ENCODE data around the gene DUSP5. TPM values are rescaled to one million over a fixed set of nuclear protein-coding genes. Genes with fewer than 3 reads are reported as not detected.

DUSP5 gene
- total RNA-seq, 1 experiment from 2014 or later = 23.6 TPM

DNA sequence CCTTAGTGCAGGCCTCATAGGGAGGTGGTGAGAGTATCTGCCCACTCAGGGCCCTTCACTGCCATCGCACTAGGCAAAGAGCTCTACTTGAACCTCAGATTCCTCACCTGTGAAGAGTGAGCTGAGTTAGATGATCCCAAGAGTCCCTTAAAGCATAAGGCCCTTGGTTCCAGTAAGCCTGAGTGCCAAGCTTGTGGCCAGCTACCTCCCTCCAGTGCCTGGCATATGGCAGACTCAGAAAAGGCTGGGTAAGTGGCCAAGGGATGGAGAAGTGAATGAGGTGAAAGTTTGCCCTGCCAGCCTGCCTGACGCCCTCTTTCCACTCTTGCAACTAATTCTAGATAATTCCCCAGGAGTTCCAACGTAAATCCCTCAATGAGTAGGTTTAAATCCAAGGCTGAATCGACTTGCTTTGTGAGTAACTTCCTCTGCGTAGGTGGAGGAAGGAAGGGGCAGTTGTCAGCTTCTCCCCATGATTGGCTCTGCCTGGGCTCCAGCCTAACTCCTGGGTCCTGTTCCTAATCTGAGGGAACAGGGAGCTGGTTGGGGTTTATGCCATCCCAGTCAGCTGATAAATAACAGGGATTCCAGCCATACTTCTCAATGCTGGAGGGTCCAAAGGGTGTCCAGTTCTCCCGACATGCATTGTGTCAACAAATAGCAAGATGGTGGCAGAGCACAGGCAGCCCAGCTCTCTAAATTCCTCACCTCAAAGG is 14.2 kb downstream of the DUSP5 start:
- DNase-seq = no peak
- Histone ChIP-seq H3K9me2 (replicated peaks; ENCODE audit: insufficient read depth, low read length) (no peaks in the 10 kb centered on the region), H3K4me1 (ENCODE audit: low read length) (peaks cover 12% of the 10 kb centered on the region), H3K27me3 (ENCODE audit: low read length) (no peaks in the 10 kb centered on the region), H3K4me2 (ENCODE audit: low read depth, low read length, poor library complexity, severe bottlenecking) (no peak overlapping the region), H4K20me1 (ENCODE audit: insufficient read depth, low read depth, low read length) (peaks cover 4% of the 10 kb centered on the region), H3K9ac (ENCODE audit: low read length) (no peak overlapping the region), H3K79me2 (ENCODE audit: low read length) (no peaks in the 10 kb centered on the region), H3K27ac (ENCODE audit: low read length) (no peak overlapping the region), H3K36me3 (ENCODE audit: insufficient read depth, low read length) (peaks cover 16% of the 10 kb centered on the region), H3K9me3 (ENCODE audit: low read length) (no peaks in the 10 kb centered on the region), H2AFZ (ENCODE audit: low read length) (no peak overlapping the region), H3K4me3 (ENCODE audit: low read length) (no peak overlapping the region)

DNA sequence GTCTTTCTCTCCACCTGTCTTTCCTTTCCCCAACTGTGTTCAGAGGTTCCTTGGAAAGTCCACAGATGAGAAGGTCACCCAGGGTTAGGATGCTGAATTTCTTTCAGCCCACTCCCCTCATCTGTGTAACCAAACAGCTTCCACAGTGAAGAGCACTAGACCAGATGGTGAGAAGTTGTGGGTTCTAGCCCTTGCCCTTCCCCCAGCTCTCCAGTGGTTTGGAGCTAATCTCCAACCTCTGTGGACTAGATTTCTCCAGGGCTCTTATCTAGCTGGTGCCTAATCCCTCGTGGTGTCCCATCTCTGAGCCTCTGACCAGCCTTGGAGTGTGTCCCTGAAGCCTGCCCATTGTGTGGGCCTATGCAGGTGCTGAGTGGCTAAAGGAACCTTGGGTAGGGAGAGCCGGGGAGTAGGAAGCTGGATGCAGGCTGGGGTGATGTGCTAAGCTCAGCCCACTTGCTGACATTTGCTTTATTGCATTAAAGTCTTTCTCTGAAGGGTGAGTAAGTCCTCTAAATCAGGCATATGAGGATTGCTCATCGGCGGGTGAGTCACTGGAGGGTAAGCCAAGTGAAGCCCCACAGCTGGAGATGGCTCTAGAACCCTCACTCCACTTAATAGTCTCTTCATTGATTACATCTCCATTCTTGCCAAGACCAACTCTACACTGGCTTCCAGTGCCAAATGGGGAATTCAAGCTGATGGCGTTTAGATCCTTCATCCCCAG is 14.9 kb downstream of the DUSP5 start:
- no peaks in the 10 kb centered on the region for H3K9me2 ChIP-seq (replicated peaks; ENCODE audit: insufficient read depth, low read length)
- H2AFZ ChIP-seq (ENCODE audit: low read length) = no peak overlapping the region
- H3K27me3 ChIP-seq (ENCODE audit: low read length) = no peaks in the 10 kb centered on the region
- no peaks in the 10 kb centered on the region for H3K9me3 ChIP-seq (ENCODE audit: low read length)
- peaks cover 1% of the 10 kb centered on the region; the same call in 1 of the 2 replicates for H4K20me1 ChIP-seq (ENCODE audit: insufficient read depth, low read depth, low read length)
- H3K79me2 ChIP-seq (ENCODE audit: low read length) = no peaks in the 10 kb centered on the region
- H3K9ac ChIP-seq (ENCODE audit: low read length) = no peak overlapping the region
- no peak overlapping the region for H3K27ac ChIP-seq (ENCODE audit: low read length)
- DNase-seq = no peak
- no peak overlapping the region for H3K4me2 ChIP-seq (ENCODE audit: low read depth, low read length, poor library complexity, severe bottlenecking)
- no peak overlapping the region for H3K4me3 ChIP-seq (ENCODE audit: low read length)
- peaks cover 16% of the 10 kb centered on the region for H3K36me3 ChIP-seq (ENCODE audit: insufficient read depth, low read length)
- peaks cover 4% of the 10 kb centered on the region for H3K4me1 ChIP-seq (ENCODE audit: low read length)

- no peak overlapping the region for H3K9ac ChIP-seq (ENCODE audit: low read length)
- H3K9me2 ChIP-seq (replicated peaks; ENCODE audit: insufficient read depth, low read length) = no peaks in the 10 kb centered on the region
- no peak for DNase-seq
- H3K27me3 ChIP-seq (ENCODE audit: low read length) = no peaks in the 10 kb centered on the region
- H3K4me1 ChIP-seq (ENCODE audit: low read length) = no peaks in the 10 kb centered on the region
- H3K36me3 ChIP-seq (ENCODE audit: insufficient read depth, low read length) = peaks cover 16% of the 10 kb centered on the region
- H3K4me3 ChIP-seq (ENCODE audit: low read length) = no peak overlapping the region
- H3K9me3 ChIP-seq (ENCODE audit: low read length) = no peaks in the 10 kb centered on the region
- H3K4me2 ChIP-seq (ENCODE audit: low read depth, low read length, poor library complexity, severe bottlenecking) = no peak overlapping the region
- no peaks in the 10 kb centered on the region for H4K20me1 ChIP-seq (ENCODE audit: insufficient read depth, low read depth, low read length)
- H2AFZ ChIP-seq (ENCODE audit: low read length) = no peak overlapping the region
- no peaks in the 10 kb centered on the region for H3K79me2 ChIP-seq (ENCODE audit: low read length)
- no peak overlapping the region for H3K27ac ChIP-seq (ENCODE audit: low read length)
These were observed 16.2 kb downstream of the DUSP5 start for GRCh38 chr10:110513949-110514348.

DNA sequence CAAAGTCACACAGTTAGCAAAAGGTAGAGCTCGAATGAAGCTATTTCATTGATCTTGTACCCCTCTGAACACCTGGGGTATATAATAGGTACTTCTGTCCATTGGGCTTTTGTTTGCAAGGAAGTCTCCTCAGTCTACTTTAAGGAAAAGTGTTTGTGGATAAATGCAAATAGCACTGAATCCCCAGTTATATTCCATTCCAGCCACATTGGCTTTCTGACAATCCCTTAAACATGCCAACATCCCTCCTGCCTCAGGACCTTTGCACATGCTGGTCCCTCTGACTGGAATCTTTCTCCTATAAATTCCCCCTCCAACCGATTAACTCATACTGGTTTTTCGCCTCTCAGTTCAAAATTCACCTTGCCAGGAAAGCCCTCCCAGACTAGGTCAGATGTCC is 17.1 kb downstream of the DUSP5 start:
- Histone ChIP-seq H2AFZ (ENCODE audit: low read length) (no peak overlapping the region), H3K4me3 (ENCODE audit: low read length) (no peak overlapping the region), H3K36me3 (ENCODE audit: insufficient read depth, low read length) (peaks cover 16% of the 10 kb centered on the region), H3K27ac (ENCODE audit: low read length) (no peak overlapping the region), H3K4me2 (ENCODE audit: low read depth, low read length, poor library complexity, severe bottlenecking) (no peak overlapping the region), H3K79me2 (ENCODE audit: low read length) (no peaks in the 10 kb centered on the region), H3K27me3 (ENCODE audit: low read length) (no peaks in the 10 kb centered on the region), H3K9me2 (replicated peaks; ENCODE audit: insufficient read depth, low read length) (no peaks in the 10 kb centered on the region), H3K9me3 (ENCODE audit: low read length) (no peaks in the 10 kb centered on the region), H3K9ac (ENCODE audit: low read length) (no peak overlapping the region), H3K4me1 (ENCODE audit: low read length) (no peaks in the 10 kb centered on the region), H4K20me1 (ENCODE audit: insufficient read depth, low read depth, low read length) (no peaks in the 10 kb centered on the region)
- DNase-seq = no peak

DNA sequence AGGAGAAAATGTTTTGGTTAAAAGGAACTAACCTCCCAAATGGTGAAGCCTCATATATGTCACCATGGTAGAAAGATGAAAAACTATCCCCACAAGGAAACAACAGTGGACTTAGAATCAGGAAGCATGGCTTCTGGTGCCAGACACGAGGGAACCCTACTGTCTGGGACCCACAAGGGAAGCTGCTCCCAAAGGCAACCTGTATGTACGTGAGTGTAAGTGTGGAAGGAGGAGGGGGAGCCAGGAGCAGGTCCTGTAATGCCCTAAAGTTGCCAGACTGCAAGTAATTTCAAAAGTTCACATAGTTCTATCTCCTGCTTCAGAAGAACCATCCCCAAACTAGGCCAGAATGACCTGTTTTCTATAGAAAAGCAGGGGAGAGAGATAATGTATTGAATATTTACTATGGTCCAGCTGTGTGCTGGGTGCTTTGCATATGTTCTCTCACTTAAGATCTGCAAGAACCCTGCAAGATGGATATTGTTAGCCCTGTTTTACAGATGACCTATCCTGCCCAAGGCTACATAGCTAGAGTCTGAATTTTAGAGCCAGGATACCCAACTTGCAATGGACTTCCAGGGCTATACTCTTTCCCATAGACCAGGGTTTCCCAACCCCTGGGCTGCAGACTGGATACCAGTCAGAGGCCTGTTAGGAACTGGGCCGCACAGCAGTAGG is 19.2 kb downstream of the DUSP5 start:
- H3K9ac ChIP-seq (ENCODE audit: low read length) = no peak overlapping the region
- no peak overlapping the region for H2AFZ ChIP-seq (ENCODE audit: low read length)
- no peaks in the 10 kb centered on the region for H3K27me3 ChIP-seq (ENCODE audit: low read length)
- H3K4me1 ChIP-seq (ENCODE audit: low read length) = no peaks in the 10 kb centered on the region
- H3K36me3 ChIP-seq (ENCODE audit: insufficient read depth, low read length) = no peaks in the 10 kb centered on the region
- no peaks in the 10 kb centered on the region for H3K9me2 ChIP-seq (replicated peaks; ENCODE audit: insufficient read depth, low read length)
- no peaks in the 10 kb centered on the region for H4K20me1 ChIP-seq (ENCODE audit: insufficient read depth, low read depth, low read length)
- no peaks in the 10 kb centered on the region for H3K9me3 ChIP-seq (ENCODE audit: low read length)
- DNase-seq = no peak
- H3K79me2 ChIP-seq (ENCODE audit: low read length) = no peaks in the 10 kb centered on the region
- H3K4me3 ChIP-seq (ENCODE audit: low read length) = no peak overlapping the region
- no peak overlapping the region for H3K4me2 ChIP-seq (ENCODE audit: low read depth, low read length, poor library complexity, severe bottlenecking)
- no peak overlapping the region for H3K27ac ChIP-seq (ENCODE audit: low read length)

DNA sequence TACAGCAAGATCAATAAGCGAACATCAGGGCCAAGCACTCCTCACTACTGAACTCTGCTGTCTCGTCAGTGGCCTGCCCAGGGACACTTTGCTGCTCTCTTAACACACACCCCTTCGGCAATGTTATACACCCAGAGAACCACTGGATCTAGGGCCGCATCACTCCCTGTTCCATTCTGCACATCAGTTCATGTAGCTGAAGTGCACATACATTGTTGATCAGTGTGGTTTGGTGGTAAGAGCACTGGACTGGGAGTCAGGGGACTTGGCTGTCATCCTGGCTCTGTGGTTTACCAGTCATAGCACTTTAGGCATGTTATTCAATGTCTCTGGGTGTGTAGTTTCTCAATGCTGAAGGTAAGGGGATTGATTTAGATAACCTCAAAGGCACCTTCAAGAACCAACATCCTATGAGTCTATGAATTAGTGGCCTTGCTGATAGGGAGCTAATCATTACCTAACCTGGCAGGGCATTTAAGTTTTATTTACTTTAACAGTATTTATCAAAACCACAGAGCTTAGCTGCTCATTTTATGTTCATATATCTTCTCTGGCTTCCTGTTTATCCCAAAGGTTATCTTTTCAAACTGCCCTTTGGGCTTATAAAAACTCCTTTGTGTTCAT is 24.8 kb downstream of the DUSP5 start:
- Histone ChIP-seq H3K79me2 (ENCODE audit: low read length) (no peaks in the 10 kb centered on the region), H3K4me1 (ENCODE audit: low read length) (no peaks in the 10 kb centered on the region), H3K4me3 (ENCODE audit: low read length) (no peak overlapping the region), H3K9me2 (replicated peaks; ENCODE audit: insufficient read depth, low read length) (no peaks in the 10 kb centered on the region), H3K36me3 (ENCODE audit: insufficient read depth, low read length) (no peaks in the 10 kb centered on the region), H3K9ac (ENCODE audit: low read length) (no peak overlapping the region), H3K4me2 (ENCODE audit: low read depth, low read length, poor library complexity, severe bottlenecking) (no peak overlapping the region), H4K20me1 (ENCODE audit: insufficient read depth, low read depth, low read length) (no peaks in the 10 kb centered on the region), H3K9me3 (ENCODE audit: low read length) (no peaks in the 10 kb centered on the region), H3K27me3 (ENCODE audit: low read length) (no peaks in the 10 kb centered on the region), H3K27ac (ENCODE audit: low read length) (no peak overlapping the region), H2AFZ (ENCODE audit: low read length) (no peak overlapping the region)
- no peak for DNase-seq

- no peak for DNase-seq
- no peak overlapping the region for H2AFZ ChIP-seq (ENCODE audit: low read length)
These were observed 26.0 kb downstream of the DUSP5 start for GRCh38 chr10:110523736-110524135.

More at GRCh38 chr10:110523736-110524135, 26.0 kb downstream of the DUSP5 start:
- Histone ChIP-seq H3K4me3 (ENCODE audit: low read length) (no peak overlapping the region), H3K9ac (ENCODE audit: low read length) (no peak overlapping the region), H3K4me1 (ENCODE audit: low read length) (no peaks in the 10 kb centered on the region), H3K79me2 (ENCODE audit: low read length) (no peaks in the 10 kb centered on the region), H3K27ac (ENCODE audit: low read length) (no peak overlapping the region), H3K9me3 (ENCODE audit: low read length) (no peaks in the 10 kb centered on the region), H3K9me2 (replicated peaks; ENCODE audit: insufficient read depth, low read length) (no peaks in the 10 kb centered on the region), H4K20me1 (ENCODE audit: insufficient read depth, low read depth, low read length) (no peaks in the 10 kb centered on the region), H3K4me2 (ENCODE audit: low read depth, low read length, poor library complexity, severe bottlenecking) (no peak overlapping the region), H3K27me3 (ENCODE audit: low read length) (no peaks in the 10 kb centered on the region), H3K36me3 (ENCODE audit: insufficient read depth, low read length) (no peaks in the 10 kb centered on the region)

Measured in Karpas-422 (cell line).